DOHH2 (cell line): ENCODE results near the gene SCAF4.

Experiments
- CTCF ChIP-seq: fragments of 200-600 bp; sonication (generic); IDR thresholded peaks from one replicate; pipeline ENCODE4 v1.5.1; 2014; ENCODE audit warnings: antibody characterized with exemption, mild to moderate bottlenecking, low read depth, low read length; ENCODE audit not compliant: poor library complexity, severe bottlenecking
- EZH2phosphoT487 ChIP-seq: fragments of 200-600 bp; sonication (generic); IDR thresholded peaks from 2 replicates; pipeline ENCODE4 v1.6.1; 2017; ENCODE audit warnings: borderline replicate concordance, mild to moderate bottlenecking, antibody characterized with exemption, low read length, moderate library complexity, mixed read lengths

- TF ChIP-seq CTCF (no peak), EZH2phosphoT487 (no peak)
Observed at GRCh38 chr21:31725202-31725839, 6.6 kb downstream of the SCAF4 start.
